Activated CD4-positive, alpha-beta T cell treated with anti-CD3 and anti-CD28 coated beads for 36 hours (primary cell): ENCODE measurements around the gene SCYGR5. TPM values are rescaled to one million over a fixed set of nuclear protein-coding genes. Genes with fewer than 3 reads are reported as not detected.

Experiments
- ATAC-seq: fragments of 200-7000 bp; cut with Tn5 transposase; one replicate; pipeline ENCODE4 v1.10.0; 2021; ENCODE audit warnings: mild to moderate bottlenecking, moderate library complexity
- CTCF ChIA-PET: fragments of 350-600 bp; sonication (Branson Sonifier 250); formaldehyde crosslinking; loops from one replicate; lab custom pipeline; 2021; ENCODE audit warnings: antibody characterized with exemption; lab: Charles Lee
- POLR2A ChIA-PET: fragments of 350-600 bp; sonication (Branson Sonifier 250); formaldehyde crosslinking; loops from one replicate; lab custom pipeline; 2021; ENCODE audit warnings: antibody characterized with exemption, inconsistent platforms; lab: Charles Lee
- DNase-seq: peaks from one replicate; pipeline ENCODE4 v3.0.0-alpha.2; 2020
- H3K27ac Mint-ChIP-seq: one replicate; pipeline ENCODE4 v1.8.0; 2021; ENCODE audit warnings: mixed read lengths
- H3K27me3 Mint-ChIP-seq: one replicate; pipeline ENCODE4 v1.8.0; 2021; ENCODE audit warnings: mixed read lengths
- H3K36me3 Mint-ChIP-seq: one replicate; pipeline ENCODE4 v1.8.0; 2021; ENCODE audit warnings: low read depth, mixed read lengths
- H3K4me1 Mint-ChIP-seq: one replicate; pipeline ENCODE4 v1.8.0; 2021; ENCODE audit warnings: mixed read lengths
- H3K4me3 Mint-ChIP-seq: one replicate; pipeline ENCODE4 v1.8.0; 2021; ENCODE audit warnings: mild to moderate bottlenecking, moderate library complexity, mixed read lengths
- H3K9me3 Mint-ChIP-seq: one replicate; pipeline ENCODE4 v1.8.0; 2021; ENCODE audit warnings: low read depth, mixed read lengths
- intact Hi-C, 2 experiments: fragments of 100-400 bp; cut with DNase I in 1 of 2; cut with micrococcal nuclease in 1 of 2; formaldehyde crosslinking; loops; one replicate each; pipeline versions ENCODE4 v1.14.2 to v1.15.1; 2022 to 2024; cut with DNase I, micrococcal nuclease
- total RNA-seq, 2 experiments: library from RNA; stranded (reverse); gene quantifications; one replicate each; pipeline ENCODE4 v1.2.3, GENCODE V29; 2021

Gene SCYGR5
- total RNA-seq, 2 experiments from 2014 or later: not detected

DNA sequence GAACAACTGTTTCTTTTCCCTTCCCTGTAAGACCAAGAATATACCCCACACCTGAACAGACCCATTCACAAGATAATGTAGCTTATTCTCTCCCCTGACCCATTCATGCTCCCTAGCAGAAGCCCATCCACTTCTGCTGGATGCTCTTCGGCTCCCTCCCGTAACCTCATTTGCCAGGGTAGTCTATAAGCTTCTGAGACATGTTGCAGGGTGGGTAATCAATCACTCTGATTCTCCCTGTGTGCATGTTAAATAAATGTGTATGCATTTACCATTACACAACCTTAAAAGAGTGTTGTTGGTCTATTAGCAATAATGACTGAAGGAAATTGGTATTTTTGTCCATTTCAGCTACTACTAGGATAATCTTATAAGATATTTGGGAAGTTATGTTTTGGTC, 49.9 kb downstream of the SCYGR5 start:
- DNase-seq (no peak), ATAC-seq (no peak)
- peaks cover 8% of the 10 kb centered on the region for H3K27me3 Mint-ChIP-seq
- ChIA-PET CTCF (interaction anchor here (1.2 kb wide), 1 partner anchor 9 kb away, joined by 5 read pairs; no protein-coding TSS in a partner anchor), POLR2A (no interaction called here)
- peaks cover 4% of the 10 kb centered on the region for H3K4me1 Mint-ChIP-seq
- no peak overlapping the region for H3K4me3 Mint-ChIP-seq
- intact Hi-C loops: no loop called here
- no peaks in the 10 kb centered on the region for H3K36me3 Mint-ChIP-seq
- H3K27ac Mint-ChIP-seq: no peak overlapping the region
- H3K9me3 Mint-ChIP-seq: no peaks in the 10 kb centered on the region

Other genes starting within 250 kb of the SCYGR5 start
- gene AGFG1, start 194.6 kb upstream of the SCYGR5 start, total RNA-seq: 100 to 1,000 TPM; 158 to 214 TPM
- gene SCYGR2, start 67.9 kb upstream of the SCYGR5 start, total RNA-seq: not detected
- not detected for gene SCYGR3, start 52.0 kb upstream of the SCYGR5 start, total RNA-seq
- gene SCYGR4, start 49.3 kb upstream of the SCYGR5 start, total RNA-seq: not detected
- not detected for gene SLC19A3, start 51.2 kb downstream of the SCYGR5 start, total RNA-seq
- gene SCYGR6, start 58.0 kb downstream of the SCYGR5 start, total RNA-seq: not detected
- not detected for gene SCYGR7, start 61.5 kb downstream of the SCYGR5 start, total RNA-seq
- gene SCYGR8, start 79.1 kb downstream of the SCYGR5 start, total RNA-seq: not detected
- gene CCL20, start 147.0 kb downstream of the SCYGR5 start, total RNA-seq: 10 to 100 TPM in 1 of 2 experiments, 1 to 10 TPM in 1; 7.9 to 16.2 TPM
- gene DAW1, start 204.8 kb downstream of the SCYGR5 start, total RNA-seq: not detected